UCSD-AML1 (cell line): Measurements from ENCODE around the gene PRPF6.
A peak's percentile ranks its signal among the peaks of the same experiment; 100 is the strongest.

Experiments used
- DNase-seq: peaks from one replicate; lab custom pipeline; 2025; ENCODE audit not compliant: unreplicated experiment; lab: John Stamatoyannopoulos, UW

Gene PRPF6

GRCh38 chr20:63945031-63945658 lies 35.8 kb upstream of the PRPF6 start:
- DNase-seq: no peak

- DNase-seq: no peak
These were observed 34.7 kb upstream of the PRPF6 start for GRCh38 chr20:63945921-63946920.

GRCh38 chr20:63946986-63947637 lies 33.8 kb upstream of the PRPF6 start:
- no peak for DNase-seq

- no peak for DNase-seq
These were observed 33.1 kb upstream of the PRPF6 start for GRCh38 chr20:63947638-63948456.

DNA sequence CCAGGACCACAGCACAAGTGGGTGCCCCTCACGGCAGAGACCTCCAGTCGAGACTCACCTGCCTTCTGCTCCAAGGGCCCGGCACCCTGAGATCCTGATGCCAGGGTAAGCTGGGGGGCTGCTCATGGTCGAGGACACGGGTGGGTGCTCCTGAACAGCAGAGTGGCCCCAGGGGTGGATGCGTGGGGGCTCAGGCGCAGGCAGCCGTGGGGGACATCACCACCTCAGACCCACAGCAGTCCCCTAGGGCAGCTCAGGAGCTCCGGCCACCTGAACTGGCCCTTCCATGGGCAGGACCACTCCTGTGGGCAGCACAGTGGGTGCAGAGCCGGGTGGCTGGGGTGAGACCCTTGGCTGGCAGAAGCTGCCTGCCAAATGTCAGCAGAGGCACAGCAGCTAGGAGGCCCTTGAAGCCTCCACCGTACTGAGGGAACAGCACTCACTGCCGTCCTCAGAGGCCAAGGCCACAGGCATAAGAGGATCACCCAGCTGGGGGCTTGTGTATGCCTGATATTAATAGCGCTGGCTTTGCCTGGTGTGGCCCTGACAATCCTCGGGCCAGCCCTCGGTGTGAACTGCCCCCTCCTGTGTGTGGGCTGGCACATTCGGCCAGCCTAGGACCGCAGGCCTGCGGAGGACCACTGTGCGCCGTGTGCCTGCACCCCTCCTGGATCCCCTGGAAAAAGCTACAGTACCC lies 30.1 kb upstream of the PRPF6 start:
- DNase-seq: no peak

DNA sequence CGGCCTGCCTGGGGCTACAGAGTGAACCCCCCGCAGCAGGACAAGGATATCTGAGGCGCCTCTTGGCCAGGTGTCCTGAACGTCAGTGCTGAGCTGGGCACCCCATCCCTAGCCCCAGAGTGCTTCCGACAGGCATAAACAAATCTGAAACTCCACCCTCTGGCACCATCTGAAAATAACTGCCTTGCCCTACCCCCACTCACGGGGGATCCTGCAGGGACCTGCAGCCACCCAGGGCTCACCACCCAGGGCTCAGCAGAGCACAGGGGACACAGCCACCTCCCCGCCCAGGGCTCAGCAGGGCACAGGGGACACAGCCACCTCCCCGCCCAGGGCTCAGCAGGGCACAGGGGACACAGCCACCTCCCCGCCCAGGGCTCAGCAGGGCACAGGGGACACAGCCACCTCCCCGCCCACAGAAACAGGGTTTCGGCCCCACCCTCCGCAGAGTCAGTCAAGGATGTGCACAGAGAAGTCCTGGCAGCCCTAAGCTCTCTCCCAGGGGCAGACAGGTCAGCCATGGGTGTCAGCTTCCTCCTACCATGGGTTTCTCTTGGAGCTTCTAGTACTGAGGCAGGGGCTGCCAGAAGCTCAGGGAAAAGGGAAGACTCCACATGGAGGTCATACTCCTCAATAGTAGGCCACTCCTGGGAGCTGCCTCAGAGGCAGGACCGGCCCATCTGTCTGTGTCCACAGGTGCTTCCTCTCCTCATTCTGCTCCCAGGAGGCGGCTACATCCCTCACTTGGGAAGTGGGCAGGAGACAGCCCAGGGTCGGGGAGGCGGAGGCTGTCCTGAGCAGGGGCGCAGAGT lies 29.3 kb upstream of the PRPF6 start:
- no peak for DNase-seq

DNA sequence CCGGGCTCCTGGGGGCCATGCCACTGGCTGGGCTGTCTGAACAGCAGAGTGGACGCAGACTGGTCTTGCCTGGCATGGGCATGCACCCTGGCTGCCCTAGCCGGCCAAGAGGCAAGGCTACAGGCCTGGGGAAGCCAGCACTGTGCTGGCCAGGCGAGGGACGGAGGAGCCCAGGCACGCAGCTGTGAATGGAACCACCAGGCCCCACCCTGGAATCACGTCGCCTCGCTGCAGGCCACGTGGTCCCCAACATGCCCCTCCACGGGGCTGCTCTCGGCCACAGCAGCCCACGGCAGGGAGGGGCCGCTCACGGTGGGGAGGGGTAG lies 28.8 kb upstream of the PRPF6 start:
- DNase-seq: no peak

GRCh38 chr20:63952769-63953168 lies 28.2 kb upstream of the PRPF6 start:
- no peak for DNase-seq

DNA sequence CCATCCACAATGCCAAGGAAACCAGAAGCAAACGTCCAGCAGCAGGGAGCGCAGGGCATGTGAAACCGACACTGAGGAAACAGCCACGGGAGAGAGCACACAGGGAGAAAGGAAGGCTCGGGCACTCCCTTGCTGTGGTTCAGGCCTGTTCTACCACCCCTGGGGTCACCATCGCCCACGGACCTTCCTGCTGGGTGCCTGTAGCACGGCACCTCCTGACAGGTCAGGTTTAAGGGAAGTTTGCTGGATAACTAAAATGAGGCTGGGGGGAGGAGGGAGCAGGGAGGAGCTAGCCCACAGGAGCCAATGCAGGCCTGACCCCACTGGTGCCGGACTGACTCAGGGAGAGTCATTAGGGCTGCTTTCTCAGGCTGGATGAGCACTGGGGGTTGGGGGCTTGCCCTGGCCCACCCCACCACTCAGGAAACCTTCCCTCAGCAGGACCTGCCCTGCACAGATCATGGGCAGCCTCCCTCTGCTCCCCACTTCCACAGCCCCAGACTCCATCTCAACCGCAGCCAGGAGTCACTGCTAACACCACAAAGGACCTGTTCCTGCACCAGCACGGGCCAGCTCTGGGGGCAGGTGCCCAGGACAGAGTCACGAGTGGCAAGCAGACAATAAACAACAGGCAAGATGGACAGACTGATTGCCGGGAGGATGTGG lies 27.0 kb upstream of the PRPF6 start:
- DNase-seq: no peak

DNA sequence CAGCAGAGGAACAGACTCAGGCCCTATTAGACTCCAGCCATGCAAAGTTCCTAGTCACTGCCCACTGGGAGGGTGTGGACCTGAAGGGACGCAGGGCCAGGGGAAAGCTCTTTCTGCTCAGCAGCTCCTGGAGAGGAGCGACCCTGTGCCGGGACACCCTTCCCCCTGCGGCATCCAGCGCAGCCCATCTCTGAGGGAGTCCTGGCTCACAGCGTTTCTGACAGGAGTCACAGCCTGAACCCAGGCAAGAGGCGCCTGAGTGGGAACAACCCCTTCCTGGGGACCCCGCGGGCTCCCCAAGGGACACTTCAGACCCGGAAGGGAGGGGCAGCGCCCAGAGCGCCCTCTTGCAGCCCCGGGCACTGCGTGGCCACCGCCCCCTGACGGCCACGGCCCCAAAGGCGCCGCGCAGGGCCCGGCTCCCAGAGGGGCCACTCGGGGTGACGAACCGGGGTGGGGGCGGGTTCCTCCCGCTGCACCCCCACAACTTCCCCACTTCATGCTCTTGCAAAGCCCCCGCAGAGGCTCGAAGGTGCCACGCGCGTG lies 25.6 kb upstream of the PRPF6 start:
- peak; percentile 67 for DNase-seq

DNA sequence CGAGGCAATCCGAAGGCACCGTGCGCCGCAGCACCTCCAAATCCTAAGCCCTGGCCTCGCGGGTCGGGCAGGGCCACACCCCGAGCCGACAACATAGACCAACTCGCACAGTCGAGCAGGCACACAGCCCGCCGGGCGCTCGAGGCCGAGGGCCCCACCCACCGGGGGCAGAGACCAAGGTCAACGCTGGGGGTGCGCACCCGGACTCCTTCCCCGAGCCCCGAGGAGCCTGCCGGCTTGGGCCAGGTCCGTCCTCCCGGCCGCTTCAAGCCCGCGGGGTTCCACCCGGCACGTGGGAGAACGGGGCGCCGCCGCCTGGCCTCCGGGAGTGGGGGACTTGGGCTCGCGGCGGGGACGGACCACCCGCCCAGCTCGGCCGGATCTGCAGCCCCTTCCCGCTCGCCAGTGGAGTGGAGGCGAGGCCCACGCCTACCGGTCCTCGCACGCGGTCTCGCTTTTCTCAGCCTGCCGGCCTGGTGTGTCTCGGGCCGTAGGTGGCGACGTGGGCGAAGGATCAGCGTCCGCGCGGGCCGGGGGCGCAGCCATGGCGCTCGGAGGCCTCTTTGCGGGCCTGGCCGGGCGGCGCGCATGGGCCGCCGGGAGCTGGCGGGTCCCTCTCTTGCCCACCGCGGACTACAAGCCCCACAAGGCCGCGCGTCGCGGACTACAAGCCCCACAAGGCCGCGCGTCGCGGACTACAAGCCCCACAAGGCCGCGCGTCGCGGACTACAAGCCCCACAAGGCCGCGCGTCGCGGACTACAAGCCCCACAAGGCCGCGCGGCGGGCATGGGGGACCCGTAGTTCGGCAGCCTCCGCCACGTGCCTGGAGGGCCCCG lies 24.9 kb upstream of the PRPF6 start, which contains the start of gene UCKL1:
Gene UCKL1 (minus strand): TSS at position 590 of the 837 bp plus-strand sequence. CDS start 44 bp downstream, at position 546.
- peak; percentile 89 for DNase-seq

- no peak for DNase-seq
These were observed 24.3 kb upstream of the PRPF6 start for GRCh38 chr20:63956664-63957003.

DNA sequence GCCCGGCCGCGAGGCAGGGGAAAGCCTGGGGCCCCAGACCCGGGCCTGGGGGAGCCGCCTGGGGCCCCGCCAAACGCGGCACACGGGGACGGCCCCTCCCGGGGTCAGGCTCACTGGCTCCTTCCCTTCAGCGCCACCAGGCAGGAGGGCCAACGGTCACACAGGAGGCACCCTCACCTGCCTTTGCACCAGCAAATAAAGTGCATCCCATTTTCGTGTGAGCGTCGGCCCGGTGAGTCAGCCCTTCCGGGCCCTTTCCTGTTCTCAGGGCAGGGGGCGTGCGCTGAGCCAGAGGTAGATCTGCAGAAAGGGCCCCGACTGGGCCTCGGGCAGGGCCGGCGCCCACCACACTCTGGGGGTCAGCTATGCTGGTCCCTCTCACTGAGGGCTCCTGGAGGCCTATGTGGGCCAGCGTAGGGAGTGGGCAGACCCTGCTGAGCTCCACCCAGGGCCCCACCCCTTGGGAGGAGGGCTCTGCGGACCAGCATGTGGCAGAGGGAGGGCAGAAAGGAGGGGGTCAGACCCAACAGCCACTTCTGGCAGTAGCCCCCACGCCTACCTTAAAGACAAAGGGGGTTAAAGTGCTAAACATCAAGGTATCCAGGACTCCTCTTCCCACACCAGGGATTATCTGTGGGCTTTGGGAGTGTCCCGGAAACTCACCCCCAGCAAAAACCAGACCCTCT lies 23.8 kb upstream of the PRPF6 start:
- peak; percentile 67 for DNase-seq

DNA sequence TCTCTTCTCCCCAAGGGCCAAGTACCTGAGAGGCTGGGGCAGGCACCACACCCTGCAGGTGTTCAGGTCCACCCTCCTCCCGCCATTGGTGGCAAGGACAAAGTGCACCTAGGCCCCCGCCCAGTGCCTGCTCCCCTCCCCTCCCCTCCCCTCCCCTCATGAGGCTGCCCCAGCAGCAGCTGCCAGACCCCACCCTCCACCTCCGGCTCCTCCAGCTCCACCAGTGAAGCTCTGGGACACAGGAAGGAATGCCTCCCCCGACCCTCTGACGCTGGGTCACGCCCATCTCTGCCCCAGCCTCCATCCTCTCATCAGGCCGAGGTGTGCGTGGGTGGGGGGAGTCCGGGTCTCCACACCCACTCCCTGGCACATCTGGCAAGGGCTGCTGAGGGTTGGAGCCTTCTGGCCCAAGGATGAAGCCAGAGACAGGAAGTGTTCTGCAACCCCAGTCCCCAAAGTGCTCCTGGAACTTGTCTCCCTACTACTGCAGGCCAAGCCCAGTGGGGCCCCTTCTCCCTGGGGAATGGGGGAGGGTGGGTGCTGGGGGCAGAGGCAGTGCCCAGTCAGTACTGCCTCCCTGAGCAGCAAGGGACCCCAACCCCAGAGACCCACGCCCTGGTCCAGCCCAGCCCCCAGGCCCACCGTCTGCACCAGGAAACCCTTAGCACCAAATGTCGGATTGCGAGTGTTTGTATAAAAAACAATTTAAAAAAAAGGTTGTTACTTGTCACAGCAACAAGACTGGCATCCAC lies 23.1 kb upstream of the PRPF6 start:
- DNase-seq: no peak

- no peak for DNase-seq
These were observed 22.5 kb upstream of the PRPF6 start for GRCh38 chr20:63958471-63958870.

GRCh38 chr20:63958964-63959698 lies 21.8 kb upstream of the PRPF6 start:
- no peak for DNase-seq
